ENCODE data around the gene KNOP1.

Gene KNOP1

DNA sequence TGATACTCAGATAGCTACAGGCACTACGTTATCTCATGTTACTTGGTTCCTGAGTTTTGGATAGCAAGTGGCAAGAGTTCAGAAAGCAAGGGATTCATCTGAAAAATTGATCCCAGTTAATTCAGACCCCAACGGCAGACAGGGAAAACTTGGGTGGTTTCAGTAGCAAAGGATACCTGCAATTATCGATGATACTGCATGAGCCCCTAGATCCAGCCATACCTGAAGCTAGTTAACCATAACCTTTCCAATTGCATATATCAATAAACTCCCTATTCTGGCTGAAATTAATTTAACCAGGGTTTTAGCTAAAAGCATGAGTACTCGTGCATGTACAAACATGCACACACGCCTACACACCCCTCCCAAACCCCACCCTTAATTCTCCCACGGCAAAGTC lies 4.3 kb downstream of the KNOP1 start:
- Histone ChIP-seq H3K27me3 (ENCODE audit: control insufficient read depth, insufficient read depth, low read length) (no peaks in the 10 kb centered on the region), H3K9me3 (ENCODE audit: control insufficient read depth, insufficient read depth, low read depth, low read length) (no peaks in the 10 kb centered on the region), H3K4me1 (ENCODE audit: control insufficient read depth, insufficient read depth, low read length) (peaks cover 50% of the 10 kb centered on the region), H3K9ac (ENCODE audit: low read length) (no peak overlapping the region), H3K4me3 (ENCODE audit: low read depth, low read length) (no peak overlapping the region), H3K36me3 (ENCODE audit: control insufficient read depth, insufficient read depth, low read length) (peaks cover 68% of the 10 kb centered on the region), H3K27ac (ENCODE audit: low read depth, low read length) (no peak overlapping the region)

DNA sequence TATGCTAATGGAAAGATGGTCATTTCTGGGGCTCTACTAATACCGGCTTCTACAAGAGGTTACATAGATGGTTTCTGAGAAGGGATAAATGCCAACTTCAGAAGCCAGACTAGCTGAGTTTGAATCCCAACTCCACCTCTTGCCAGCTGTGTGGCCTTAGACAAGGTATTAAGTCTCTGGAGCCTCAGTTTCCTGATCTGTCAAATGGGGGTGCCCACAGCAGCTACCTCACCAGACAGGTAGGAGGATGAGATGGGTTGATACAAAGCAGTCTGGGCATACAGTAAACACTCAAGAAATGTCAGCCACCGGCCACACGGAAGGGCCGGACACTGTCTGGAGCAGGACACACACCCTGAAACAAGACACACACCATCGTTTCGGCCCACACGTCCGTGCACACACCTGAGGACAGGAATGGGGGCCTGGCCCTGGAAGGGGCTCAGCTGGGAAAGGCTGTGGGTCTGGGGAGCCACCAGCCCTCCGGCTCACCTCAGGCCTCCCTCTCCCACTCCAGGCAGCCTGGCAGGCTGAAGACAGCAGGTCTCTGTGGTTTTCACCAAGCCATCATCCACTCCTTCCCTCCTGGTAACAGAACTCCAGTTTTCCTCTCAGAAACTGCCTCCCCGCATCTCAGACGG lies 5.5 kb downstream of the KNOP1 start:
- Histone ChIP-seq H3K4me3 (ENCODE audit: low read depth, low read length) (no peak overlapping the region), H3K4me1 (ENCODE audit: control insufficient read depth, insufficient read depth, low read length) (peaks cover 59% of the 10 kb centered on the region), H3K36me3 (ENCODE audit: control insufficient read depth, insufficient read depth, low read length) (peaks cover 77% of the 10 kb centered on the region), H3K27me3 (ENCODE audit: control insufficient read depth, insufficient read depth, low read length) (no peaks in the 10 kb centered on the region), H3K9ac (ENCODE audit: low read length) (no peak overlapping the region), H3K9me3 (ENCODE audit: control insufficient read depth, insufficient read depth, low read depth, low read length) (no peaks in the 10 kb centered on the region), H3K27ac (ENCODE audit: low read depth, low read length) (no peak overlapping the region)

DNA sequence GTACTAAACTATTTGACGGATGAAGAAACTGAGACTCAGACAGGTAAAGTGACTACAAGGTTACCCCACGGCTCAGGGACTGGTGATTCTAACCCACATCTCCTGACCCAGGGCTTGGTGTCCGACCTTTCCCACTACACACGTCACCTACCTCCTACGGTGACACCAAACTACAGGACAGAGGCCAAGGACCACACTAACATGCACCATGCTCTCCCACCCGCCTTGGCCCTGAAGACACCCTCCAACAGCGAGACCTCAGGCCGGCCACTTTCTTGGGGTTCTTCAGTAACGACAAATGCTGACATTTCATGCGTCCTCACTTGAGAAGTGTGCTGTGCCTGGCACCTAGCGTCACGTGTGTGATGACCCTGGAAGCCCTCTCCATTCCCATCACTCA lies 6.4 kb downstream of the KNOP1 start:
- Histone ChIP-seq H3K36me3 (ENCODE audit: control insufficient read depth, insufficient read depth, low read length) (peaks cover 85% of the 10 kb centered on the region), H3K9me3 (ENCODE audit: control insufficient read depth, insufficient read depth, low read depth, low read length) (no peaks in the 10 kb centered on the region), H3K27ac (ENCODE audit: low read depth, low read length) (no peak overlapping the region), H3K9ac (ENCODE audit: low read length) (no peak overlapping the region), H3K27me3 (ENCODE audit: control insufficient read depth, insufficient read depth, low read length) (no peaks in the 10 kb centered on the region), H3K4me1 (ENCODE audit: control insufficient read depth, insufficient read depth, low read length) (peaks cover 62% of the 10 kb centered on the region), H3K4me3 (ENCODE audit: low read depth, low read length) (no peak overlapping the region)

DNA sequence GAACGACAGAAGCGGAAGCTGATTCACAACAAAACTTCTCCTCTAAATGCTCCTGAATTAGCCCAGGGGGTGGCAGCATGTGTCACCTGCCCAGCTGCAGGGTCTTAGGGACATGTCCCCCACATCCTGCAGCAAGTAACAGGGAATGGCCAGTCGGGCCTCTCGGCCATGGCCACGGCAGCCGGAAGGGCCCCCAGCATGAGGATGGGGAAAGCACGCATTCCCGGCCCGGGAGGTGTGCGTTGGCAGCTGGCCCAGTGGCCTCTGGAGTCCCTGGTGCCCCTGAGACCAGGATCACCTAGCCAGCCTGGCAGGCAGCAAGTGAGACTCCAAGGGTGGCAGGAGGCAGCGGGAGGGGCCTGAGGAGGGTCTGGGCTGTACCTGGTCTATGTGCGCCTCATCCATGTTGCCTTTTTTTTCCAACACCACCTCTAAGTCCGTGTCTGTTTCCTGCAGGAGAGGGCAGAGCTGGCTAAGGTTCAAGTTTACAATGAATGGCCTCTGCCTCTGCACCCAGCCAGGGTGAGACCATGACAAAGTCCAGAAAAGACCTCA lies 7.0 kb downstream of the KNOP1 start:
- Histone ChIP-seq H3K36me3 (ENCODE audit: control insufficient read depth, insufficient read depth, low read length) (peaks cover 85% of the 10 kb centered on the region), H3K9me3 (ENCODE audit: control insufficient read depth, insufficient read depth, low read depth, low read length) (no peaks in the 10 kb centered on the region), H3K27me3 (ENCODE audit: control insufficient read depth, insufficient read depth, low read length) (no peaks in the 10 kb centered on the region), H3K9ac (ENCODE audit: low read length) (peak overlapping the region; percentile 10), H3K27ac (ENCODE audit: low read depth, low read length) (0 out of 2 replicates have a peak overlapping the region, but pooled peaks have one; percentile 31), H3K4me3 (ENCODE audit: low read depth, low read length) (no peak overlapping the region), H3K4me1 (ENCODE audit: control insufficient read depth, insufficient read depth, low read length) (peaks cover 57% of the 10 kb centered on the region)

DNA sequence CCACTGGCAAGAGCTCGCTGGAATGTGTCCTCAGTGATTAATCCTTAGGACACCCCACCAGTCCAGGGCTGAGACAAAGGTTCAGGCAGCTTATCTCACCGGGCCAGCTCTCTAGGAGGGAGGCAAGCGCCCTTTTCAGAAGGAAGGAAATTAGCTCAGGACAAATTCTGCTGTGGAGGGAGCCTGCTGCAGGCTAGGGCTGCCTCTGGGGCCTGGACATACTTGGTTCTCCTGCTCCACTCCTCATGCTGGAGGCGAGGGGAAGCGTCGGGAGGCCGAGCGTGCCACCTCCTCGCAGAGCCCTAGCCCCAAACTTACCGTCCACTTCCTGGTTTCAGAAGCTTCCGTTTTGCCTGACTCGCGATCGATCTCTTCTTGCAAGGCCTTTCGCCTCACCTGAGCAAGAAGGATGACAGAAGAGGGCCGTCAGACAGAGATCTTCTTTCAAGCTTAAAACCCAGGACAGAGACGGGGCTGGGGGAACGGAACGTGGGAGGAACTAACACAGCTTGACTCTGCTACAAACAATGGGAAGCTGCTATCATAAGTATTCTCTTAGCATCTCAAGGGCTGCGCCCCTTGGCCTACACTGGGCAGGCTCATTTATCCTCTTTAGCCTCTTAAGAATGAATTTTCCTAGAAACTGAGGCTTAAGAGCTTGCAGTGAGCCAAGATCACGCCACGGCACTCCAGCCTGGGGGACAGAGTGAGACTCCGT lies 7.7 kb downstream of the KNOP1 start:
- H3K9me3 ChIP-seq (ENCODE audit: control insufficient read depth, insufficient read depth, low read depth, low read length), result no peaks in the 10 kb centered on the region
- H3K9ac ChIP-seq (ENCODE audit: low read length), result peak overlapping the region; percentile 51
- no peaks in the 10 kb centered on the region for H3K27me3 ChIP-seq (ENCODE audit: control insufficient read depth, insufficient read depth, low read length)
- 0 out of 2 replicates have a peak overlapping the region, but pooled peaks have one; percentile 15 for H3K4me3 ChIP-seq (ENCODE audit: low read depth, low read length)
- peaks cover 56% of the 10 kb centered on the region for H3K4me1 ChIP-seq (ENCODE audit: control insufficient read depth, insufficient read depth, low read length)
- H3K36me3 ChIP-seq (ENCODE audit: control insufficient read depth, insufficient read depth, low read length), result peaks cover 91% of the 10 kb centered on the region
- H3K27ac ChIP-seq (ENCODE audit: low read depth, low read length), result peak overlapping the region; percentile 31; the same call in 1 of the 2 replicates

DNA sequence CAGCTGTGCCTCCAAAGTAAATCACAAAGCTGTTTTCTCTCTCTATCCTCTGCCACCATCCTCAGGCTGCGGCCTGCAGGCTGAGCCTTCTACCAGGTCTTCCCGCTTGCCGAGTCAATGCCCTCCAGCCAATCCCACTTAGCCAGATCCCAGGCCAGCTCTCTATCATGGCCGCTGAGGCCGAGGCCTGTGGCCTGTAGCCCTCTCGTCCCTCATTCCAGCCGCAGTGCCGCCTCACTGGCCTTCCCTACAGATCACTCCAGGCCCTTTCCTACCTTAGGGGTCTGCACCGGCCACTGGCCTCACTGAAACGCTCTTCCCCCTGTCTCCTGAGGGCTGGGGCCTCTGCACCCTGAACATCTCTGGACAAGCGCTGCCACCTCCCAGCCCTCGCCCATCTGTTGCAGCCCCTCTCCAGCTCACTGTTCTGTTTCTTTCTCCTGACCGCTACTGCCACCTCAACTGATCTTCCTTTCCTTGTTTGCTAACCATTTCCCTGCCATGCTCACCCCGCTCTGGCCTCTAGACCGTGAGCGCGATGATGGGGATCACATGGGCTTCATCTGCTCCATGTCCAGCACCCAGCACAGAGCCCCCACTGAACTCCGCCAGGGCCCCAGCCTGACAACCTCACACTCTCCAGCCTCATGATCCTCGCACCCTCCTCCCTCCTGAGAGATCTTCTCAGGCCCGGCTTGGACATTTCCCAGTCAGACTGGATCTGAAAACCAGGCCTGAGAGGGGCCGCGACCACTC lies 8.5 kb downstream of the KNOP1 start:
- no peak overlapping the region for H3K9ac ChIP-seq (ENCODE audit: low read length)
- no peaks in the 10 kb centered on the region for H3K27me3 ChIP-seq (ENCODE audit: control insufficient read depth, insufficient read depth, low read length)
- peaks cover 92% of the 10 kb centered on the region for H3K36me3 ChIP-seq (ENCODE audit: control insufficient read depth, insufficient read depth, low read length)
- H3K4me3 ChIP-seq (ENCODE audit: low read depth, low read length), result no peak overlapping the region
- H3K4me1 ChIP-seq (ENCODE audit: control insufficient read depth, insufficient read depth, low read length), result peaks cover 56% of the 10 kb centered on the region
- H3K27ac ChIP-seq (ENCODE audit: low read depth, low read length), result peak overlapping the region; percentile 31; the same call in 1 of the 2 replicates
- H3K9me3 ChIP-seq (ENCODE audit: control insufficient read depth, insufficient read depth, low read depth, low read length), result no peaks in the 10 kb centered on the region

DNA sequence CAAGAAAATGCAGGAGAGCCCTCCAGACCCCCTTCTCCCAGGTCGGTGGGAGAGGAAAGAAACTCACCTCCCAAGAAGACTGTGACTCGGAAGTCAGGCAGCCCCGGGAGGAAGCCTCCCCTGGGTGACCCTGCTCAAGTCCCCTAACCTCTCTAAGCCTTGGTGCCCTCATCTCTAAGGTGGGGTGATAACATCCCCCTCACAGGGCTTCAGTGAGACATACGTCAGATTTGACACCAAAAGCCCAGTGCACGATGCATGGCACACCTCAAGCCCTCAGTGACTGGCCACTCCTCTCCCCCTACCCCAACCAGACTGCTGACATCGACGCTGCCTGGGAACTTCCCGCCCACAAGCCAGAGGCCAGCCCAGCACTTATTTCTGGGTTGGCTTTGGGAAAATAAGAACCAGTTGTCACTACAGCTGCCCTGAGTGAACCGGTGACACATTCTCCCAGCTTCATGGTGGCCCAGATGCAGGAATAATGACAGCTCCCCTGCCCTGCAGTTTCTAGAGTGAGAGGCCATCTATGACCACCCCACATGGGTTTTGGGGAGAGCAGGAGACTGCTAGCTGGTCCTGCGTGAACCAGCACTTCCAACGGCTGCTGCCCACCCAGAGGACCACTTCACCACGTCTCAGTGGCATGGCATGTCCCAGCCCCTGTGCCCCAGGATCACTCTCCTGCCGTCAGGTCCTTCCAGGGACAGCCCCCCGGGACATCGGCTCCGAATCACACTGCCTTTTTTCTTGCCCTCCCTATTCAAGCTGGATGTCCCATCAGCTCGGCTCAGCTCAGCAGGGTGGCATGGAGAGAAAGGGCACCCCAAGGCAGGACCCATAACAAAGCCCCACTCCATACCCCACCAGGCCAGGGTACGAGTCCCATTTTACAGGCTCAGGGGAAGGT lies 9.5 kb downstream of the KNOP1 start:
- Histone ChIP-seq H3K9ac (ENCODE audit: low read length) (no peak overlapping the region), H3K9me3 (ENCODE audit: control insufficient read depth, insufficient read depth, low read depth, low read length) (no peaks in the 10 kb centered on the region), H3K4me1 (ENCODE audit: control insufficient read depth, insufficient read depth, low read length) (peaks cover 56% of the 10 kb centered on the region), H3K4me3 (ENCODE audit: low read depth, low read length) (no peak overlapping the region), H3K27me3 (ENCODE audit: control insufficient read depth, insufficient read depth, low read length) (no peaks in the 10 kb centered on the region), H3K36me3 (ENCODE audit: control insufficient read depth, insufficient read depth, low read length) (peaks cover 92% of the 10 kb centered on the region), H3K27ac (ENCODE audit: low read depth, low read length) (no peak overlapping the region)

DNA sequence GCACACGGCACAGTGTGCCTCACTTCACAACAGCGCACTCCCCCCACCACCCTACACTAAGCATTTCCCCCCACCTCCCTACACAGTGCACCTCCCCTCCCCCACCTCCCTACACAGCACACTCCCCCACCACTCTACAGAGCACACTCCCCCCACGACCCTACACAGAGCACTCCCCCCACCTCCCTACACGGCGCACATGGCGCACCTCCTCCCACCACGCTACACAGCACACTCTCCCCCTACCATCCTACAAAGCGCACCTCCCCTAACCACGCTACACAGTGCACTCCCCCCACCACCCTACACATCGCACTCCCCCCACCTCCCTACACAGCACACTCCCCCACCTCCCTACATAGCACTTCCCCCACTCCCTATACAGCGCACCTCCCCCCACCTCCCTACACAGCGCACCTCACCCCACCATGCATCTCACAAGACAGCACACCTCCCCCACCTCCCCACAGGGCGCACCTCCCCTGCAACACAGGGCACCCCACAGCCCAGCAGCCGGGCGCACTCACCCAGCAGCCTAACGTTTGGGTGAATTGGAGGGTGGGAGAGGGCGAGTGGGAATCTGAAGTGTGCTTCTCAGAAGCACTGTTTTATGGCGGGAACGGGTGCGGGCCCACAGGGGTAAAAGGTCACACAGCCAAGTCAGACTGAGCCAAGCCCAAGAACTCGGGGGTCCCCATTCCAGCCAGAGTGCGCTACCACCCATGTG lies 10.3 kb downstream of the KNOP1 start:
- H3K4me3 ChIP-seq (ENCODE audit: low read depth, low read length), result no peak overlapping the region
- peaks cover 94% of the 10 kb centered on the region for H3K36me3 ChIP-seq (ENCODE audit: control insufficient read depth, insufficient read depth, low read length)
- no peaks in the 10 kb centered on the region for H3K27me3 ChIP-seq (ENCODE audit: control insufficient read depth, insufficient read depth, low read length)
- no peak overlapping the region for H3K9ac ChIP-seq (ENCODE audit: low read length)
- no peaks in the 10 kb centered on the region for H3K9me3 ChIP-seq (ENCODE audit: control insufficient read depth, insufficient read depth, low read depth, low read length)
- peaks cover 53% of the 10 kb centered on the region for H3K4me1 ChIP-seq (ENCODE audit: control insufficient read depth, insufficient read depth, low read length)
- H3K27ac ChIP-seq (ENCODE audit: low read depth, low read length), result no peak overlapping the region

DNA sequence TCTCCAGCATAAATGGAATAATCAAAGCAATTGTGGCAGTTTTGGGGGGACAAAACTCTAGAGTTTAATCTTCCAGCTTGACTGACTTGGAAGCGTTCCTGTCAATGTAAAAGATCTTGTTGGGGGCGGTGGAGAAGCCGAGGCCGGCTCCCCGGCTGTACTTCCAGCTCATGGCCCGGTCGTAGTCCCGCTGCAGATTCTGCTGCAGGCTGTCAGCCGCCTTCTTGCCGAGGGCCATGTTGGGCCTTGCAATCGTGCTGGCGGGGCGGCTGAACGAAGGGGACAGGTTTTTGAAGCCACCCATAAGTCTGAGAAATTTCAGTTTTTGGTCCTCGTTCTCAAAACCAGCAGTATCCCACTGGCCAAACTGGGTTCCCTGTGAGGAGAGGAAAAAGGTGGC lies 11.2 kb downstream of the KNOP1 start:
- H3K27ac ChIP-seq (ENCODE audit: low read depth, low read length), result no peak overlapping the region
- no peak overlapping the region for H3K4me3 ChIP-seq (ENCODE audit: low read depth, low read length)
- H3K36me3 ChIP-seq (ENCODE audit: control insufficient read depth, insufficient read depth, low read length), result peaks cover 93% of the 10 kb centered on the region
- no peaks in the 10 kb centered on the region for H3K27me3 ChIP-seq (ENCODE audit: control insufficient read depth, insufficient read depth, low read length)
- H3K4me1 ChIP-seq (ENCODE audit: control insufficient read depth, insufficient read depth, low read length), result peaks cover 44% of the 10 kb centered on the region
- no peaks in the 10 kb centered on the region for H3K9me3 ChIP-seq (ENCODE audit: control insufficient read depth, insufficient read depth, low read depth, low read length)
- H3K9ac ChIP-seq (ENCODE audit: low read length), result no peak overlapping the region

DNA sequence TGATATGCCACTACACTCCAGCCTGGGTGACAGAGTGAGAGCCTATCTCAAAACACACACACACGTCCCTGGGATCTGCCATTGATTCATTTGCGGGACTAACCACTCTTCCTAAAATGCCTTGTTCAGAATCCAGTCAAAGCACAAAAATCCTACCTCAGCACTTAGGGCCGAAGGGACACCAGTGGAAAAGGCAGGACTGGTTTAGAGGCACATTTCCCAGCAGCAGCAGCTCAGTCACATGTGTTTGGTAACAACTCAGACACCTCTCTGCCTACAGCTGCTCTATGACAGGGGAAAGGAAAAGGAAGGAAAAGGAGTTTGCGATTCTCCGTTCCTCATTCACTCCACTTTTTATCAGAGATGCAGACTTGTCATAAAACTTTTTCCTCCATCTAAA lies 12.2 kb downstream of the KNOP1 start:
- H3K9me3 ChIP-seq (ENCODE audit: control insufficient read depth, insufficient read depth, low read depth, low read length), result no peaks in the 10 kb centered on the region
- H3K9ac ChIP-seq (ENCODE audit: low read length), result no peak overlapping the region
- peaks cover 91% of the 10 kb centered on the region for H3K36me3 ChIP-seq (ENCODE audit: control insufficient read depth, insufficient read depth, low read length)
- H3K4me1 ChIP-seq (ENCODE audit: control insufficient read depth, insufficient read depth, low read length), result peaks cover 34% of the 10 kb centered on the region
- H3K27me3 ChIP-seq (ENCODE audit: control insufficient read depth, insufficient read depth, low read length), result no peaks in the 10 kb centered on the region
- H3K27ac ChIP-seq (ENCODE audit: low read depth, low read length), result no peak overlapping the region
- no peak overlapping the region for H3K4me3 ChIP-seq (ENCODE audit: low read depth, low read length)
